Bone marrow (tissue), 2 donors: Measurements from ENCODE around the gene MEF2B.

Experiments
- DNase-seq, 2 donors: peaks; one replicate each; lab custom pipeline; 2025; lab: John Stamatoyannopoulos, UW

MEF2B gene

DNA sequence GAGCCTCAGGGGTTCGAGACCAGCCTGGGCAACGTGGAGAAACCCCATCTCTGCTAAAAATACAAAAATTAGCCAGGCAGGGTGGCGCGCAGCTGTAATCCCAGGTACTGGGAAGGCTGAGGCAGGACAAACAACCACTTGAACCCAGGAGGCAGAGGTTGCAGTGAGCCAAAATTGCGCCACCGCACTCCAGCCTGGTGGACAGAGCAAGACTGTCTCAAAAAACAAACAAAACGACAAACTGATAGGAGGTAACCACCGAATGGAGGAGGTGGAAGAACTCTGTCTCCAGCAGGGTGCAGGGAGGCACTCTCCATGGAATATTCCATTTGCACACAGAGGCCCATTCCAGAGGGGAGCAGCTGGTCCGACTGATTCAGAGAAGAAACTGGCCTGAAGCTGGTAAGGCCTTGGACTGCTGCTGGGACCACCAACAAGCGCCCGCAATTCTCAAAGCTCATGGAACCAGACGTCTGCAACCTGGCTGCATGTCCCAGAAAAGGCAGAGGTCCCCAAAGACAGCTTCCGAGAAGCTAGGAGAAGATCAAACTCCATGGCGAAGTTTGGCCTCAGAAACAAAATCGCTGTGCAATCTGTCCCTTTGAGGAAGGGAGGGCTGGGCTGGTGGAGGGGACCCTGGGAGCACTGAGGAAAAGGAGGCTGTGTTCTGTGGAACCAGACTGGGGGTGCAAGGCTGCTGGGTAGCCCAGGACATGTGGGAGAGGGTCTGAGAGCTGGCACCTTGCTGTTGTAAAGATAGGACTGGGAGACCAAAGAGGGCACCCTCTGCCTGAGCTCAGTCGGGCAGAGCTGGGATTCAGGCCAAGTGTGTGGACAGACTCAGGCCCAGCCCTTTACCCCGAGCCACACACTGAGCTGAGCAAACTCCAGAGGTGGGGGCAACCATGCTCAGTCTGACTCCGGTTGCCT is 71.1 kb downstream of the MEF2B start:
- DNase-seq: no peak

GRCh38 chr19:19098084-19098702 is 71.9 kb downstream of the MEF2B start:
- DNase-seq: no peak

DNA sequence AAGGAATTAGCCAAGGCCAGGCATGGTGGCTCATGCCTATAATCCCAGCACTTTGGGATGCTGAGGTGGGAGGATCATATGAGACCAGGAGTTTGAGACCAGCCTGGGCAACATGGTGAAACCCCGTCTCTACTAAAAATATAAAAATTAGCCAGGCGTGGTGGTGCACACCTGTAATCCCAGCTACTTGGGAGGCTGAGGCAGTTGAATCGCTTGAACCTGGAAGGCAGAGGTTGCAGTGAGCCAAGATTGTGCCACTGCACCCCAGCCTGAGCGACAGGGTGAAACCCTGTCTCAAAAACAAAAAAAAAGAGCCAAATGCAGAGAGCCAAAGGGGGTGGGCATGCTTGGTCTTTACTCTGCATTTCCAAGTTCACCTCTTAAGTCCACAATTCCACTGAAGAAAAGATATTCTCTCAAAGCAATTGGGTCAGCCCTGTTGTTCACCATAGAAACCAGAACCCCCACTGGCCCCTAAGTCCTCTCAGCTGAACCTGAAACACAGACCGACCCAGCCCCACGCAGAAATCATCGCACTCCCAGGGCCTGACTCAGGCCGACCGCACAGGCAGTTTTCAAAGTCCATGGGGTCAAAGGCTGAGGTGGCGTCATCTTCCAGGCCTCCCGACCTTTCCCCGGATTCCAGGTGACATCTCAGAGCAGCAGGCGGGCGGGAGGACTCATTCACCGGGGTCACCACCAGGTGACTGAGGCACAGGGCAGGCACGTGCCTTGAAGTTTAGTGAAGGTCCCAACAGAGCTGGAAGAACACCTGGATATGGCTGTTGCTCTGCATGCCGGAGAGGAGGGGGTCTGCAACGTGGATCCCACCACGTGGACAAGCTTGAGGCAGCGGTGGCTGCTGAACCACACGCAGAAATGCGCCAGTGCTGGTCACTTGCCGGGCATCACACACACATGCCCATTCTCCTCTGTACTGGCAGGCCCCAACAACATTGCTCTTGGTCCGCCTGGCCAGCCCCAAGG is 73.1 kb downstream of the MEF2B start:
- no peak for DNase-seq

GRCh38 chr19:19095691-19096090 is 74.4 kb downstream of the MEF2B start:
- DNase-seq: no peak
